NOMO-1 treated with dmso at 0.1 percent for 144 hours (cell line): ENCODE data around the gene PLP2.

ENCODE experiments used
- DNase-seq: peaks from one replicate; lab custom pipeline; 2025; ENCODE audit not compliant: unreplicated experiment; lab: John Stamatoyannopoulos, UW

PLP2 gene

GRCh38 chrX:49208399-49208798 is 36.7 kb downstream of the PLP2 start:
- no peak for DNase-seq

GRCh38 chrX:49209434-49210251 is 37.9 kb downstream of the PLP2 start:
- no peak for DNase-seq

GRCh38 chrX:49210406-49210805 is 38.7 kb downstream of the PLP2 start:
- DNase-seq, result no peak

DNA sequence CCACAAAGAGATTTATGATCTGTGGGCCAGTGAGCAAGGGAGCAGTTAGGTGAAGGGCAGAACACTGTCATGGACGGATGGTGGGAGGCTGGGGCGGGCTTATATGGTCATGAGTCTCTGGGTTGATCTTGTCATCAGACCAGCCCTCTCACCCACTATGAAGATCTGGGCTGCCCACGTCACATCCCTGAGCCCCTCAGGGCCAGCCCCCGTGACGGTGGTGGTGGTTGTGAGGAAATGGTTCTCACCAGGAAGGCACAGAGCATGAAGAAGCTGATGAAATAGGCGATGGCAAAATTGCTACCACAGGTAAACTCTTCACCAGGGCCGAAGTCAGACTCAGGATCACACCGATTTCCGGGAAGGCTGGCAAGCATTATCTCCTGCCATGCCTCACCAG is 39.4 kb downstream of the PLP2 start:
- DNase-seq, result no peak

DNA sequence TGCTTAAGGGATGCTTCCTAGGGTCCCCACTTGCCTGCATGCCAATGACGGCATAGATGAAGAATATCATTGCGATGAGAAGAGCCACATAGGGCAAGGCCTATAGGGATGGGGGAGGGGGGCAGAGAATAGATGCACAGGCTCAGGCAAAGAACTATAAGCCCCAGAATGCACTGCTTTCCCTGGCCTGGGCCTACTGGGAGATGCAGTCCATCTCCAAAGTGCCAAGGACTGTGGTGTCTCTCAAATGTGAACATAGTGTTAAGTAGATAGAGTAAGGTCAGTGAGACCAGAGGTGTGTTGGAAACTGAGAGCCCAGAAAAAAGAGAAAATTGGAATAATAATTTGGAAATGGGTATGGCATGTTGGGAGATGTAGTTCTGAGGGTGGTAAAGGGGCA is 40.5 kb downstream of the PLP2 start:
- DNase-seq, result no peak

DNA sequence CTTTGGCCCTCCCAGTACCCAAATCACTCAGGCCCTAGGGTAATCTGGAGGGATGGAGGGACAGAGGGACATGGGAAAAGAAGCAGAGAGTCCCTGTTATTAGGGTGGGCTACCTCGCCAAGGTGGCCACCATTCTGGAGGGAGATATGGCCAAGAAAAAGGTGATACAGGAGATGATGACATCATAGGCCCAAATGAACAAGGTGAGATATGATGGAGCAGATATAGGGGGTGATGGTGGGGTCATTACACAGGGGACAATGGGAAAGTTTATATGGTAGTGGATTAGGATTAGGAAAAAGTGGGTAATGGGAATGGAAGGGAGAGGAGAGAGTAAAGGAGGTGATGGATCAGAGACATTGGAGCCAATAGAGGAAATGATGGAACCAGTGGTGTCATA is 41.2 kb downstream of the PLP2 start:
- DNase-seq, result no peak

GRCh38 chrX:49214416-49214815 is 42.7 kb downstream of the PLP2 start:
- DNase-seq, result no peak

GRCh38 chrX:49214996-49215526 is 43.4 kb downstream of the PLP2 start:
- DNase-seq, result no peak

DNA sequence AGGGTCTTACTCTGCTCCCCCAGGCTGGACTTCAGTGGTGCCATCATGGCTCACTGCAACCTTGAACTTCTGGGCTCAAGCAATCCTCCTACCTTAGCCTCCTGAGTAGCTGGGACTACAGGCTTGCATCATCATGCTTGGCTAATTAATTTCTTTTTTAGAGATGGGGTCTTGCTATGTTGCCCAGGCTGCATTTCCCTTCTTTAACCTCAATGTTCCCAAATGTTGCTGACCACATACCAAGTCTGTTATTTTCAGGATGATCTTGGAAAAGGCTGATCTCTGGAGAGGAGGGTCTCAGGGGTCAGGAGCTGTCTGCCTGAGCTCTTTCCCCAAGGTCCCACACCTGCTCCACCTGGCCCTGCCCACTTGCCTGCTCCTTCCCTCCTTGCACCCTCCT is 48.4 kb downstream of the PLP2 start:
- DNase-seq, result no peak

DNA sequence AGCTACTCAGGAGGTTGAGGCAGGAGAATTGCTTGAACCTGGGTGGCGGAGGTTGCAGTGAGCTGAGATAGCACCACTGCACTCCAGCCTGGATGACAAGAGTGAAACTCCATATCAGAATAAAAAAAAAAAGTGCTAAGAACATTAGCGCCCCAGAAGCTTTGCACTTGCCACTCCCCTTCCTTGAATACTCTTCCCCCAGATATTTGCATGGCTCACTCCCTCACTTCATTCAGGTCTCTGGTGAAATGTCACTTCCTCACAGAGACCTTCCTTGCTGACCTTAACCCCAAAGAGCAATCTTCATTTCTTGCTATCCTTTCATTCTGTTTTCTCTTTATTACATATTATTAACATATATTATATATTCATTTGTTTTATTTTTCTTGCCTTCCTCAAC is 50.2 kb downstream of the PLP2 start:
- DNase-seq, result no peak
